GM18909 (cell line): Measurements from ENCODE around the gene UCHL3.

Experiments used
- ATAC-seq: cut with Tn5 transposase; IDR thresholded peaks from one replicate; pipeline ENCODE4 v1.9.1; 2021; ENCODE audit warnings: mild to moderate bottlenecking; ENCODE audit not compliant: unreplicated experiment, poor library complexity

Gene UCHL3

DNA sequence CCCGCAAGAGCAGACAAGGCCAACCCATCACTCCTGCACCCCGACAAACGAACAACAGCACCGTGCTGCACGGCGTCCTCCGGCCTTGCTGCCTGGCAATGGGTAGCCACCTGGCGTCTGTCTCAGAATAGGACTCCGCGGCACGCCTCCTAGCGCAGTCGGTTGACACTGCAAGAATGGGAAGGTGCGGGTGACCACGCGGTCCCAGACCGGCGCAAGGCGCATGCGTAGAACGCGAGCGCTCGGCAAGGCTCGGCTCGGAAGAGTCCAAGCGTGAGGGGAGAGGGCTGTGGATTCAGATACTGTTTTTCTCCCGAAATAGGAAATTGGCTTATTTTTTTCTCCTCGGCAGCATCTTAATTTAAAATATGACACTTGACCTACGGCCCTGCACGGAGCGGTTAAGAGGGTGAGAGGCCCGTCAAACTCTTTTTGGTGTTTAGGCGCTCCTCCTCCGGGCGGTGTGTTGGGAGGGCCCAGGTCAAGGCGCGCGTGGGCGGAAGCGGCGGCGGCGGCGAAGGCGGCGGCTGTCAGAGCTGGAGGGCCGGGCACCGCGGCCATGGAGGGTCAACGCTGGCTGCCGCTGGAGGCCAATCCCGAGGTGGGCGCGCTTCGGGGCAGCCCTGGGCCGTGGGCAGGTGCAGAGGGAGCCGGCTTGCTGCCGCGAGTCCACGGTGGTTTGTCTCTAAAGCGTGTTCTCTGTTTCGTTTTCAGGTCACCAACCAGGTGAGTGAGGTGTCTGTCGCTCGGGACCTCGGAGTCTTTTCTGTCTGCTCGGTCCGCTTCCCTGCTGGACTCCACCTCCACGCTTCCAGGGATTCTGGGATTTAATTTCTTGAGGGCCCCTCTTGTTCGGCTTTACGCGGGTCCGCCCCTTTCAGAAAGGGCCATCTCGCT is at the start of gene UCHL3:
Gene UCHL3 (plus strand): TSS at position 530 of the 897 bp plus-strand sequence. CDS start 30 bp downstream, at position 560.
- peak; percentile 97 for ATAC-seq

GRCh38 chr13:75505327-75505726 is 44.3 kb upstream of the UCHL3 start:
- ATAC-seq: no peak

DNA sequence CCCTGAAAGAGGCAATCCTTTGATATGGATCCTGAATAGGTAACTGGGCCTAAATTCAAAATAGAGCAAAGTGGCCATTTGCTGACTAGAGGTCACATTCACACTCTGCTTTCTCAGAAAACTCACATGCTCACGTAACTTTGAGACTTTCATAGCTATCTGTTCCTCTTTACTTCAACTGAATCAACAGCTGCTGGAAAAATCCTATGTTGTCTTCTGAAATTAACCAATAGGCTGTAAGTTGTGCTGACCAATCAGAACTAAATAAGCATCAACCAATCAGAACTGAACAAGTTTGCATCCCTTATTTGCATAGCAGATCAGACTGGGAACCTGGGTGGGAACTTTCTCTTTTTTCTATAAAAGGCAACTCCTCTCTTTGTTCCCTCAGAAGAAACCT is 43.6 kb upstream of the UCHL3 start:
- no peak for ATAC-seq

- ATAC-seq: peak; percentile 38
These were observed 42.3 kb upstream of the UCHL3 start for GRCh38 chr13:75507027-75508001.

DNA sequence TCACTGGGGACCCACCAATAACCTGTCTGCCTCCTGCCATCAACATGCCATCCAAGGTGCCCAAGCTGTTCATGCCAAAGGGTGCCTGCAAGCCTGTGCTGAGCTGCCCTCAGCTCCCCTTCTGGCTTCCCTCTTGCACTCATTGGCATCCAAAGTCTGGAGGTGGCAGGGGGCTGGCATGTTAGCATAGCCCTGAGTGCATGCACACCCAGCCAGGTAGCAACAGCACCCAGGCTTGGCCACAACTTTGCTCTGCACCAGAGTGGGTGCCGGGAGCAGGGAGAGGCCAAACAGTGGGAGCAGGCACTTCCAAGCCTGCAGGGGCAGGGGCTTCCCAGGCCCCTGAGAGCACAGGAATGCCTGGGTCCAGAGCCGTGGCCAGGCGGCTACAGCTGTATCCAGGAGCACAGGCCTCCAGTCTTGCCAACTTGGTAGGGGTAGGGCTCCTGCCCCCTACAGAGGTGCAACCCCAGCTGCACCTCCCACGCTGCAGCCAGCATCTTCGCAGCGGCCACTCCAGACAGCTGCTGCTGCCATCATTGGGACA is 41.5 kb upstream of the UCHL3 start:
- ATAC-seq: no peak

DNA sequence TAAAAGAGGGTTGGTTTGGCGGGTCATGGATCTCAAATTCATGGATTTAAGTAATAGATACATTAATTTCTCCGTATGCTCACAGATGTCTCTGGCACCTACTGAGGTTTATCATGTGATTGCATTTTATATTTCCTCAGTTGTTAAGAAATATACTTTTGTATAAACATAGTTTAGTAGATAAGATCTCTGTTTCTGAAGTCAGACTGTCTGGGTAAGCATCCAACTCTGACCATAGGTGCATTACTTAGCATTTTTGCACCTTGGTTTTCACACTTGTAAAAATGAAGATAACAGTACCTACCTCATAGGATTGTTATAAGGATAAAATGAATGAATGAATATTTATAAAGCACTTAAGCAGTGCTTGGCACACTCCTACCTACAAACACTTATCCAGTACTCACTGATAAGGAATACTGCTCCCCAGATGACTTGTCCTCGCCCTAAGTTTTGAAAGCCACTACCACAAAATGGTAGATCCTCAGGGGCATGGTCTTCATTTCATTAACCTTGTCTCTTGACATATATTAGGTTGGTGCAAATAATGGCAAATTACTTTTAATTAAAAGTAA is 38.5 kb upstream of the UCHL3 start:
- ATAC-seq: no peak

DNA sequence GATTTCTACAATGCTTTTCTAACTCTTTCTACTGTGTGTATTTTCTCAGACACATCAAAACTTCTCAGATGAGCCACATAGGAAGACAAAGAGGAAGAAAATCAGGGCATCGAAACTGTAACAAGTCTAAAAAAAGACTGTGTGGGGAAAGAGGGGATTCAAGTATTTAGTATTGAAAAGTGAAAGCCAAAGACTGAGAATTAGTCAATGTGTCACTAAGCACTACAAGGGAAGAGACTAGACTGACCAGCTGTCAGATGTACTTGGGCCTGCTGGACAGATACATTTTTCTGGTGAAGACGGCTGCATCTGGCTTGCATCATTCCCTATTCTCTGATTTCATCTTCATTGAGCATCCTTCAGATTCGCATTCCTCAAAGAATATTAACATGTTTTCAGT is 37.3 kb upstream of the UCHL3 start:
- peak; percentile 93 for ATAC-seq

- no peak for ATAC-seq
These were observed 36.3 kb upstream of the UCHL3 start for GRCh38 chr13:75513271-75513670.

DNA sequence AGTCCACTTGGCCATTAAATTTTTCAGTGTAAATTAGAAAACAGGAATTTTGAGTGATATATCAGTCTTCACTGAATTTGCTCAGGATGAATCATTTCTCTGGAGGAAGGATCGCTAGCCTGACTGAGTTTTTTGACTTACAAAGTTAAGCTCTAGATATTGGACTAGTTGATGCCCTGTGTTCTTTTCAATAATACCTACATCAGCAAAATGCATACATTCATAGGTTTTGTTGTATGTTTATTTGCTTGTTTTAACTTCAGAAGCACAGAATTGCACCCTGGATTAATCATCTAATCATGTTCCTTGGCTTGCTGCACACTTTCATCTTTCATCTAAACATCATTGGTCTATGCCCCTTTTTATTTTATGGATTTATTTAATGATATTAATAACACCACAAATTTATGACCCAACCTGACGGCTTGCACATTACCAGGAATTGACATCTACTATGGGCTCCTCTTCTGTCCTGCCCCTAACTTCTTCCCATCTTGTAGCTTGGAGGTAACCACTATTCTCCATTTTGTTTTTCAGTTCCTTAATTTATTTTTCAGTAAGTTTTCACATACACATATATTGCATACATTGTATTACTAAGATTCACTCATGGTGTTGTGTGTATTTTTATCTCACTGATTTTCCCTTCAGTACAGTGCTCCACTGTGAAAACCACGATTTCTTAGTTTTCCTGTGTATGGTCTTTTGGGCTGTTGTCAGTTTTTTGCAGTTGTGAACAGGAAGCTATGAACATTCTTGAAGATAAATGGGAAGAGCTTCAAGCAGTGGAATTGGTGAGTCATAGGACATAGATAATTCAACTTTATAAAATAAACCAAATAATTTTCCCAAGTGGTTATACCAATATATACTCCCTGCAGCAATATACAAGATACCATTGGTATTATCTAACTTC is 35.3 kb upstream of the UCHL3 start:
- no peak for ATAC-seq

DNA sequence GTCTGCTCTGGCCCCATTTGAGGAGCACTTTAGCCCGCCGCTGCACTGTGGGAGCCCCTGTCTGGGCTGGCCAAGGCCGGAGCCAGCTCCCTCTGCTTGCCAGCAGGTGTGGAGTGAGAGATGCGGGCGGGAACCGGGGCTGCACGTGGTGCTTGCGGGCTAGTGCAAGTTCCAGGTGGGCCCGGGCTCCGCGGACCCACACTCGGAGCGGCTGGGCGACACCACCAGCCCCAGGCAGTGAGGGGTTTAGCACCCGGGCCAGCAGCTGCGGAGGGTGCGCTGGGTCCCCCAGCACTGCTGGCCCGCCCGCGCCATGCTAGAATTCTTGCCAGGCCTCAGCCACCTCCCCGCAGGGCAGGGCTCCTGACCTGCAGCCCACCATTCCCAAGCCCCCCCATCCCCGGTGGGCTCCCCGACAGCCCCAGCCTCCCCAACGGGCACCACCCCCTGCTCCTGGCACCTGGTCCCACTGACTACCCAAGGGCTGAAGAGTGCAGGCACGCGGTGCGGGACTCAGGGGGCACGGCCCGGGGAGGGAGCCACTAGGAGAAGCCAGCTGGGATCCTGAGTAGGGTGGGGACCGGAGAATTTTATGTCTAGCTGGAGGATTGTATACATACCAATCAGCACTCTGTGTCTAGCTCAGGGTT is 31.0 kb upstream of the UCHL3 start:
- ATAC-seq: no peak

DNA sequence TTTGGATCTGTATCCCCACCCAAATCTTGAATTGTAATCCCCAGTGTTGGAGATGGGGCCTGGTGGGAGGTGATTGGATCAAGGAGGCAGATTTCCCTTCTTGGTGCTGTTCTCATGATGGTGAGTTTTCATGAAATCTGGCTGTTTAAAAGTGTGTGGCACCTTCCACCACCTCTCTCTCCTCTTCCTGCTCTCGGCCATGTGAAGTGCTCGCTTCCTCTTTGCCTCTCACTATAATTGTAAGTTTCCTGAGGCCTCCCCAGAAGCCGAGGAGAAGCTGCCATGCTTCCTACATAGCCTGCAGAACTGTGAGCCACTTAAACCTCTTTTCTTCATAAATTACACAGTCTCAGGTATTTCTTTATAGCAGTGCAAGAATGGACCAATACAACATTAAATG is 27.6 kb upstream of the UCHL3 start:
- ATAC-seq: no peak

- ATAC-seq: peak; percentile 48
These were observed 19.0 kb upstream of the UCHL3 start for GRCh38 chr13:75530549-75530961.

GRCh38 chr13:75533861-75534260 is 15.7 kb upstream of the UCHL3 start:
- no peak for ATAC-seq

DNA sequence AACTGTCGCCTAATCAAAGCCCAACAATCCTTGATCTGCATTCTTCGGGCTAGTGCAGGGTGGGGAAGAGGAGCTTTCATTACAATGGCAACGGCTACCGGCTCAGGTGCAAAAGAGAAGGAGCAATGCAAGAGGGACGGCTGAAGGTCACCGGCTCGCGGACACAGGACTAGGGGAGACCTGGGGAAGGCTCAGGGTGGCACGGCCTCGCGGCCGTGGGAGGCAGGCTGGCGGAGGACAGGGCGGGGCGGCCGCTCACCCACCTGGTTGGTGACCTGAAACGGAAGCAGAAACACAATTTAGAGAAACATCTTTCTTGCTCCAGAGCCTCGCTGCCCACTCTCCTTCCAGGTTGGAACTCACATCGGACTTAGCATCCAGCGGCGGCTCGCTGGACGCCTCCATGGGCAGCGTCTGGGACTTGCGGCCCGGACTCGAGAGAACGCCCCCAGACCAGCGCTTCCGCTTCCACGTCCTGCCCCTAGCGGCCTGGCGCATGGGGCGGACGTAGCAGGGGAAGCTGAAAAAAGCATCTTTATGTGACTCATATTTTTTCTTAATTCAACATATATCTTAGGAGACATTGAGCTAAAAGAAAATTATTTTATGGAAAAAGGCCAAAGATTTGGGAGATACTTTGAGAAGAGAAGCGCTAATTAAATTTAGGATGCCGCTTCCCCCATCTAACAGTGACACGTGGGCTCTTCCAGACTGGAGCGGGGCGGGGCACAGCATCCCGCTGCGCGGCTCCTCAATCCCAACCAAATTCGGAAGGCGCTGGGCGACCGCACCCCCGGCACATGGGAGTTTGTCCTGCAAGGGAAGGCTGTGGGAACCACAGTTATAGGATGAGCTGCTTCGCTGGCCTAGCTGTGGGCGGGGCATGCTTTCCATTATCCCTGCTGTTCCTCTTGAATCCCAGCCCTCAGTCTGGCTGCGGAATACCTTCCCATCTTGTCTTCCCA is 11.9 kb upstream of the UCHL3 start, which contains the start of gene COMMD6:
Gene COMMD6 (minus strand): TSS at position 441 of the 965 bp plus-strand sequence. CDS start 36 bp downstream, at position 405.
- ATAC-seq: peak; percentile 97

- no peak for ATAC-seq
These were observed 8.3 kb upstream of the UCHL3 start for GRCh38 chr13:75541287-75541686.

DNA sequence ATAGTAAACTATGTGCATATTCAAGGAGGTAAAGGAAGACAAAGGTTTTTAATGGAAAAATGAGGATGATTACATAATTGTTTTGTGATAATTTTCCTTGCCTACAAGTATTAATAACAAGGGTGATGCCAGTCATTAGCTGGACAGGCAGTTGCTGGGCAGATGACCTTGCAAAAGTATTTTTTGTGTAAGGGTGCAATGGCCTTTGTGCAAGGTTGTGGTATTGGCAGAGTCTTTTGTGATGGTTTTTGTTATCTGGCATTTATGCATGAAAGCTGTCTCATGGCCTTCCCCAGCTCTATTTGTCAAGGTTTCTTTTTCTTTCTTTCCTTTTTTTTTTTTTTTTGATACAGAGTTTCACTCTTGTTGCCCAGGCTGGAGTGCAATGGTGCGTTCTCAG is 7.6 kb upstream of the UCHL3 start:
- ATAC-seq: no peak

DNA sequence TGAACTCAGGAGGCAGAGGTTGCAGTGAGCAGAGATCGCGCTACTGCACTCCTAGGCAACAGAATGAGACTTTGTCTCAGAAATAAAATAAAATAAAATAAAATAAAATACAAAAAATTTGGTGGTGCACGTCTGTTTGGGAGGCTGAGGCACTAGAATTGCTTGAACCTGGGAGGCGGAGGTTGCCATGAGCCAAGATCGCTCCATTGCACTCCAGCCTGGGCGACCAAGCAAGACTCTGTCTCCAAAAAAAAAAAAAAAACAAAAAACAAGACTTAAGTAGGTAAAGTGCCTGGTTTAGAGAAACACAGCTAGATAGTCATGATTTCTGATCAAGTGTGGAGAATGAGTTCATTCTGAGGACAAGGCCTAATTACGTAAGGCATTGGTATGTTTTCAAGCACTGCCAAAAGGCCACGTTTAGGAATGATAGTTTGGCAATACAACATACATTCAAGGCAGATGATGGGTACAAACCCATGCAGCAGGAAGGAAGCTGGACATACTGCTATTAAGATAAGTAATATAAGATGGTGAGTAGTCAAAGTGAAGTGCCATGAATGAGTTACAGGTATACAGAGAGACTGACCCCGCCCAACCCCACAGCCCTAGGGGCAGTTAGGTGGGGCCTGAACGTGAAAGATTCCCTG is 4.8 kb upstream of the UCHL3 start:
- ATAC-seq: no peak
